Osteocyte (in vitro differentiated cells): ENCODE data around the gene GDPD5. TPM values are rescaled to one million over a fixed set of nuclear protein-coding genes. Genes with fewer than 3 reads are reported as not detected.
A peak's percentile ranks its signal among the peaks of the same experiment; 100 is the strongest.

ENCODE experiments used
- DNase-seq: peaks from one replicate; pipeline ENCODE4 v3.0.0; 2021; ENCODE audit warnings: mixed read lengths; ENCODE audit not compliant: unreplicated experiment; ENCODE audit errors: extremely low spot score
- H3K27ac Mint-ChIP-seq: one replicate; pipeline ENCODE4 v1.8.0; 2021; ENCODE audit warnings: mild to moderate bottlenecking, mixed read lengths; ENCODE audit not compliant: unreplicated experiment
- H3K27me3 Mint-ChIP-seq: one replicate; pipeline ENCODE4 v1.8.0; 2021; ENCODE audit warnings: mixed read lengths; ENCODE audit not compliant: unreplicated experiment
- H3K36me3 Mint-ChIP-seq: one replicate; pipeline ENCODE4 v1.8.0; 2021; ENCODE audit warnings: mixed read lengths; ENCODE audit not compliant: unreplicated experiment
- H3K4me1 Mint-ChIP-seq: one replicate; pipeline ENCODE4 v1.8.0; 2021; ENCODE audit warnings: mixed read lengths; ENCODE audit not compliant: unreplicated experiment
- H3K4me3 Mint-ChIP-seq: one replicate; pipeline ENCODE4 v1.8.0; 2021; ENCODE audit warnings: mild to moderate bottlenecking, moderate library complexity, mixed read lengths; ENCODE audit not compliant: unreplicated experiment
- H3K9me3 Mint-ChIP-seq: one replicate; pipeline ENCODE4 v1.8.0; 2021; ENCODE audit warnings: mixed read lengths; ENCODE audit not compliant: unreplicated experiment
- total RNA-seq: library from RNA; stranded (reverse); gene quantifications from 2 replicates; pipeline ENCODE4 v1.2.1, GENCODE V29; 2021
- TF ChIP-seq, protein P1 (sequence below): fragments of 200-600 bp; sonication (generic); IDR thresholded peaks from 2 replicates; pipeline ENCODE4 v1.5.0; 2021; ENCODE audit warnings: antibody characterized with exemption, mild to moderate bottlenecking, moderate library complexity

Gene GDPD5
- total RNA-seq, 1 donor from 2014 or later, result 3.1 TPM

DNA sequence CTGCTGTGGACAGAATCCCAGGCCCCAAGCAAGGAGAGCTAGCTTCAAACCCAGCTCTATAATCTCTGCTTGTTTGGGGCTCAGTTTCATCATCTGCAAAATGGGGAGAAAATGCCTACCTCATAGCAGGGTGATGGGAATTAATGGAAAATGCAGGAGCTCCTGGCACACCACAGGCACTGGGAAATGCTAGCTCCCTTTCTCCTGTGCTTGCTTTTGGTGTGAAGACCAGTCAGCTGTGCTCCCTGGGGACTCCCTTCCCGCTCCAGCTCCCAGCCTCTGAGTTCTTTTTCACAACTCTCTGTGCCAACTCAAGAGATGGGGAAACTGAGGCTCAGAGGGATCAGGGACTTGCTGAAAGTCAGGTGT is 28.1 kb upstream of the GDPD5 start:
- H3K9me3 Mint-ChIP-seq, result no peaks in the 10 kb centered on the region
- no peaks in the 10 kb centered on the region for H3K36me3 Mint-ChIP-seq
- H3K4me1 Mint-ChIP-seq, result peaks cover 39% of the 10 kb centered on the region
- H3K27me3 Mint-ChIP-seq, result no peaks in the 10 kb centered on the region
- H3K4me3 Mint-ChIP-seq, result no peak overlapping the region
- TF ChIP-seq, protein P1, sequence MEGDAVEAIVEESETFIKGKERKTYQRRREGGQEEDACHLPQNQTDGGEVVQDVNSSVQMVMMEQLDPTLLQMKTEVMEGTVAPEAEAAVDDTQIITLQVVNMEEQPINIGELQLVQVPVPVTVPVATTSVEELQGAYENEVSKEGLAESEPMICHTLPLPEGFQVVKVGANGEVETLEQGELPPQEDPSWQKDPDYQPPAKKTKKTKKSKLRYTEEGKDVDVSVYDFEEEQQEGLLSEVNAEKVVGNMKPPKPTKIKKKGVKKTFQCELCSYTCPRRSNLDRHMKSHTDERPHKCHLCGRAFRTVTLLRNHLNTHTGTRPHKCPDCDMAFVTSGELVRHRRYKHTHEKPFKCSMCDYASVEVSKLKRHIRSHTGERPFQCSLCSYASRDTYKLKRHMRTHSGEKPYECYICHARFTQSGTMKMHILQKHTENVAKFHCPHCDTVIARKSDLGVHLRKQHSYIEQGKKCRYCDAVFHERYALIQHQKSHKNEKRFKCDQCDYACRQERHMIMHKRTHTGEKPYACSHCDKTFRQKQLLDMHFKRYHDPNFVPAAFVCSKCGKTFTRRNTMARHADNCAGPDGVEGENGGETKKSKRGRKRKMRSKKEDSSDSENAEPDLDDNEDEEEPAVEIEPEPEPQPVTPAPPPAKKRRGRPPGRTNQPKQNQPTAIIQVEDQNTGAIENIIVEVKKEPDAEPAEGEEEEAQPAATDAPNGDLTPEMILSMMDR, result no peak
- peak overlapping the region; percentile 93 for H3K27ac Mint-ChIP-seq
- DNase-seq, result no peak

DNA sequence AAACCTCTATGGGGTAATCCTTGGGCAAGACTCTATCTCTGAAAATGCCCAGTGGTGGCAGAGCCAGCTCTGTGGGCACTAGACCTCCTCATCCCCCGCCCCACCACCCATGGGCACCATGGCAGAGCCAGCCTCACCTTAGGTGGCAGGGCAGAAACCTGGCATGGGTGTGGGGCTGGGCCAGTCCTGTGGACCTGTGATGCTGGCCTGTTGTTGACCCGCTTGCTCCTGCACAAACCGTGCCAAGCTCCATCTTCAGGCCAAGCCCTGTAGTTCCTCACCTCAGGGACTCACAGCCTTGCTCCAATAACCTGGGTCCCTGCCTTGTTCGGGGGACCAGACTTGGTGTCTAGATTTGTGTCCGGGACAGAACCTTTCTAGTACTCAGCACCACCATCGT is 27.4 kb upstream of the GDPD5 start:
- Mint-ChIP-seq H3K9me3 (no peaks in the 10 kb centered on the region), H3K4me1 (peaks cover 32% of the 10 kb centered on the region), H3K27ac (no peak overlapping the region), H3K27me3 (no peaks in the 10 kb centered on the region), H3K4me3 (no peak overlapping the region), H3K36me3 (no peaks in the 10 kb centered on the region)
- TF ChIP-seq, protein P1, result no peak
- DNase-seq, result no peak

DNA sequence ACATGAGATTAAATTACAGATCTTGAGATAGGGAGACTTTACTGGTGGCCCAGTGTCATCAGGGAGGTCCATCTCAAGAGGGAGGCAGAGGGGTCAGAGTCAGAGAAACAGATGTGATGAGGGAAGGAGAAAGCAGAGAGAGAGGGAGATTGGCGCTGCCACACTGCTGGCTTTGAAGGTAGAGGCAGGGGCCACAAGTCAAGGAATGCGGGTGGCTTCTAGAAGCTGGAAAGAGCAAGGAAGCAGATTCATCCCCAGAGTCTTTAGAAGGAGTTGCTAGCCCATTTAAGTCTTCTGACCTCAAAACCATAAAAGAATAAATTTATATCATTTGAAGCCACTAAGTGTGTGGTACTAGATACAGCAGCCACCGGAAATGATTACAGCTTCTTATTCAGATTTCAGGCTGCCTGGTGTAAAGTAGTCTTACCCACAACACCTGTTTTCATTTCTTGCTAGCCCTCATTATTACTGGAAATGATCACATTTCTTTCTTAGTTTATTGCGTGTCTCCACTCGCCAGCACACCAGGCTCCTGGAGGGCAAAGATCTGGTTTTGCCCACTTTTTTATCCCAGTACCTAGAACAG is 23.7 kb upstream of the GDPD5 start:
- TF ChIP-seq, protein P1, result no peak
- Mint-ChIP-seq H3K27me3 (peaks cover 6% of the 10 kb centered on the region), H3K4me3 (no peak overlapping the region), H3K36me3 (no peaks in the 10 kb centered on the region), H3K27ac (no peak overlapping the region), H3K9me3 (no peaks in the 10 kb centered on the region), H3K4me1 (peaks cover 18% of the 10 kb centered on the region)
- no peak for DNase-seq

DNA sequence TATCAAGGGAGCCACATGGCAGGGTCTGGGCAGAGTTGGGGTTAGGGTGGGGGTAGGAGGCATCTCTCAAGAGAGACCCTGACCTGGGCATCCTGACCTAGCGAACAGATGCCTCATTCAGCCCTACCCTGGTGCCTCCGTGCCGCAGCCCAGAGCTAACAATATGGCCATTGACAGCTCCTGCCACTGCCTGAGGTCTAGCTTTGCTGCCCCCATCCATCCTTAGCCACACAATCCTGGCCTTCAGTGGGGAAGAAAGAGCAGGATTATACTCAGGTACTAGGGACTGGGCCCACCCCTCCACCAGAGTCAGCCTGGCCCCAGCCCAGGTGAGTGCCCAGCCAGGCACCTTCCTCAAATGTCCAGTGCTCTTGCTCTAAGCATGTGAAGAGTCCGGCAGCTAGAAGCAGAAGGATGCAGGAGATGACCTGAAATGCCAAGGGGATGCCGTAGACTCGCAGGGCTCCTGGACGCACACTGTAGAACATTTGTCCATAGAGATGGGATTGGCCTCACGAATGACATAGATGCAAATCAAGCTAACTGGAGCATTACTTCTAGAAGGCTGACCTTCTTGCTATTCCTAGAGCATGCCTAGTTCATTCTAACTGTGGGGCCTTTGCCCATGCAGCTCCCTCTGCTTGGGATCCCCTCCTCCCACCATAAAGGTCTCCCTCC is 23.0 kb upstream of the GDPD5 start:
- no peak for DNase-seq
- peaks cover 6% of the 10 kb centered on the region for H3K27me3 Mint-ChIP-seq
- H3K4me3 Mint-ChIP-seq, result no peak overlapping the region
- H3K36me3 Mint-ChIP-seq, result no peaks in the 10 kb centered on the region
- no peak overlapping the region for H3K27ac Mint-ChIP-seq
- TF ChIP-seq, protein P1, result no peak
- H3K9me3 Mint-ChIP-seq, result no peaks in the 10 kb centered on the region
- H3K4me1 Mint-ChIP-seq, result peaks cover 10% of the 10 kb centered on the region

DNA sequence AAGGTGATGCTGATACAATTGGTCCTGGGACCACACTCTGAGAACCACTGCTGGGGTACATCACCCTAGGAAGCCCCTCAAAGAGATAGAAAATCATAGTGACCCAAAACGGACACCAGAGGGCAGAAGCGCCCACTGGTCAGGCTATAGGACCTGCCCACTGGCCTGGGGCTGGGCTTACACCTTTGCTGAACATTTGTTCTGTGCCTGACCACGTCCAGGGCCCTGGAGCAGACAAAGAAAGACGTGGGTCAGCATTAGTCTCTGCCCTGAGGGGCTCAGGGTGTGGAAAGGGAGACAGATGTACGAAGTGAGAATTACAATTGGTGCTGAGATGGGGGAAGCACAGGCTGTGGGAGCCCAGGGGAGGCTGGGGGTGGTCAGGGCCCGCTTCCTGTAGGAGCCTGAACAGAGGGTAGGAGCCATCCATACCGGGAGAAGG is 21.9 kb upstream of the GDPD5 start:
- no peaks in the 10 kb centered on the region for H3K9me3 Mint-ChIP-seq
- DNase-seq, result peak; percentile 91
- peak overlapping the region; percentile 61 for H3K27ac Mint-ChIP-seq
- peaks cover 6% of the 10 kb centered on the region for H3K27me3 Mint-ChIP-seq
- no peaks in the 10 kb centered on the region for H3K36me3 Mint-ChIP-seq
- H3K4me1 Mint-ChIP-seq, result peaks cover 5% of the 10 kb centered on the region
- TF ChIP-seq, protein P1, result peak; percentile 95
- no peak overlapping the region for H3K4me3 Mint-ChIP-seq
